Esophagus muscularis mucosa (tissue), 3 donors: ENCODE results near the gene LRRC34.

Experiments
- CTCF ChIP-seq, 3 experiments: fragments of 200-600 bp in 2 of 3; fragments of 450-650 bp in 1 of 3; sonication (generic) in 2 of 3; IDR thresholded peaks; one replicate each; pipeline ENCODE4 v1.5.1; 2017 to 2019; ENCODE audit warnings: antibody characterized with exemption in 3 of 3, mild to moderate bottlenecking in 2 of 3, moderate library complexity in 1 of 3
- EP300 ChIP-seq: sonication (generic); formaldehyde crosslinking; IDR thresholded peaks from one replicate; pipeline ENCODE4 v1.6.1; 2017; ENCODE audit warnings: antibody characterized with exemption

GRCh38 chr3:169769287-169770181, 43.2 kb downstream of the LRRC34 start, which contains the start of gene ACTRT3:
- no peak for TF ChIP-seq EP300
- TF ChIP-seq CTCF (IDR thresholded peaks at IDR 0.05) = no peak
